WTC11 (cell line): Measurements from ENCODE around the gene UMAD1.

Experiments used
- ESRRA ChIP-seq: sonication (generic); formaldehyde crosslinking; IDR thresholded peaks from 2 replicates; pipeline ENCODE4 v1.8.1; 2022; ENCODE audit warnings: mild to moderate bottlenecking, missing genetic modification reagents, borderline replicate concordance
- JUN ChIP-seq: sonication (generic); formaldehyde crosslinking; IDR thresholded peaks from 2 replicates; pipeline ENCODE4 v1.8.0; 2023; ENCODE audit warnings: mild to moderate bottlenecking, missing genetic modification reagents
- MXD4 ChIP-seq: fragments of 250-450 bp; sonication (Bioruptor Pico); IDR thresholded peaks from 2 replicates; pipeline ENCODE4 v1.8.0; 2021; ENCODE audit warnings: mild to moderate bottlenecking, moderate library complexity, borderline replicate concordance
- NR1H2 ChIP-seq: sonication (generic); formaldehyde crosslinking; IDR thresholded peaks from 2 replicates; pipeline ENCODE4 v1.9.0; 2021; ENCODE audit warnings: mild to moderate bottlenecking, moderate library complexity, missing genetic modification reagents
- NR3C1 ChIP-seq: sonication (generic); formaldehyde crosslinking; conservative IDR thresholded peaks from 2 replicates; pipeline ENCODE4 v1.8.1; 2023; ENCODE audit warnings: low read depth, mild to moderate bottlenecking, missing genetic modification reagents
- SMAD4 ChIP-seq: sonication (generic); formaldehyde crosslinking; IDR thresholded peaks from 2 replicates; pipeline ENCODE4 v1.8.0; 2022; ENCODE audit warnings: mild to moderate bottlenecking, missing genetic modification reagents
- TF ChIP-seq, protein P1 (sequence below): fragments of 250-450 bp; sonication (Bioruptor Pico); IDR thresholded peaks from 2 replicates; pipeline ENCODE4 v2.1.2; 2022; ENCODE audit warnings: mild to moderate bottlenecking, moderate library complexity
- TF ChIP-seq, protein P2 (sequence below): sonication (generic); formaldehyde crosslinking; IDR thresholded peaks from 2 replicates; pipeline ENCODE4 v1.8.1; 2023; ENCODE audit warnings: mild to moderate bottlenecking, missing genetic modification reagents, moderate library complexity
- TF ChIP-seq, protein P3 (sequence below): fragments of 200-600 bp; IDR thresholded peaks from 2 replicates; pipeline ENCODE4 v1.8.0; 2022; ENCODE audit warnings: antibody characterized with exemption
- TF ChIP-seq, protein P4 (sequence below): sonication (generic); formaldehyde crosslinking; IDR thresholded peaks from 2 replicates; pipeline ENCODE4 v1.8.1; 2022; ENCODE audit warnings: low read depth, missing genetic modification reagents, borderline replicate concordance
- TF ChIP-seq, protein P5 (sequence below): sonication (generic); formaldehyde crosslinking; IDR thresholded peaks from 2 replicates; pipeline ENCODE4 v1.8.1; 2022; ENCODE audit warnings: mild to moderate bottlenecking, moderate library complexity, missing genetic modification reagents
- TF ChIP-seq, protein P6 (sequence below): sonication (generic); formaldehyde crosslinking; conservative IDR thresholded peaks from 2 replicates; pipeline ENCODE4 v1.8.1; 2023; ENCODE audit warnings: mild to moderate bottlenecking, low read depth, missing genetic modification reagents, moderate library complexity

DNA sequence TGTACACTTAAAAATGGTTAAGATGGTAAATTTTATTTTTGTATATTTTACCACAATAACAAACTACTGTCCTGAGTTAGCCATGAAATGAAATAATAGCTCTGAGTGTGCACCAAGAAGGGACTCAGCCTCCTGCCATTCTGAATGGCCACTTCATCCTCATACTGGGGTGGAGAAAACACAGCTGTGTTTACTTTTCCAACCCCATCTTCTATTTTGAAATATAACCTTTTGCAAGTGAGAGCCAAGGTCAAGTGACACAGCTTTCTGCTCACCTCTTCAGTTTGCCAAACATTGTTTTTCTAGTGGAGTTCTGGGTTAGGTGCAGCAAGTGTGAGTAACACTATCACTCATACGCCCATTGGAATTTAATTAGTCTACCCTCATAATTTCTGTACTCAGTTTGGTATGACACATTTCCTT, 220.7 kb downstream of the UMAD1 start:
- TF ChIP-seq, protein P1, sequence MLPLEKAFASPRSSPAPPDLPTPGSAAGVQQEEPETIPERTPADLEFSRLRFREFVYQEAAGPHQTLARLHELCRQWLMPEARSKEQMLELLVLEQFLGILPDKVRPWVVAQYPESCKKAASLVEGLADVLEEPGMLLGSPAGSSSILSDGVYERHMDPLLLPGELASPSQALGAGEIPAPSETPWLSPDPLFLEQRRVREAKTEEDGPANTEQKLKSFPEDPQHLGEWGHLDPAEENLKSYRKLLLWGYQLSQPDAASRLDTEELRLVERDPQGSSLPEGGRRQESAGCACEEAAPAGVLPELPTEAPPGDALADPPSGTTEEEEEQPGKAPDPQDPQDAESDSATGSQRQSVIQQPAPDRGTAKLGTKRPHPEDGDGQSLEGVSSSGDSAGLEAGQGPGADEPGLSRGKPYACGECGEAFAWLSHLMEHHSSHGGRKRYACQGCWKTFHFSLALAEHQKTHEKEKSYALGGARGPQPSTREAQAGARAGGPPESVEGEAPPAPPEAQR, result no peak
- TF ChIP-seq, protein P2, sequence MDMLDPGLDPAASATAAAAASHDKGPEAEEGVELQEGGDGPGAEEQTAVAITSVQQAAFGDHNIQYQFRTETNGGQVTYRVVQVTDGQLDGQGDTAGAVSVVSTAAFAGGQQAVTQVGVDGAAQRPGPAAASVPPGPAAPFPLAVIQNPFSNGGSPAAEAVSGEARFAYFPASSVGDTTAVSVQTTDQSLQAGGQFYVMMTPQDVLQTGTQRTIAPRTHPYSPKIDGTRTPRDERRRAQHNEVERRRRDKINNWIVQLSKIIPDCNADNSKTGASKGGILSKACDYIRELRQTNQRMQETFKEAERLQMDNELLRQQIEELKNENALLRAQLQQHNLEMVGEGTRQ (CRISPR knock-in tag), result no peak
- TF ChIP-seq, protein P3, sequence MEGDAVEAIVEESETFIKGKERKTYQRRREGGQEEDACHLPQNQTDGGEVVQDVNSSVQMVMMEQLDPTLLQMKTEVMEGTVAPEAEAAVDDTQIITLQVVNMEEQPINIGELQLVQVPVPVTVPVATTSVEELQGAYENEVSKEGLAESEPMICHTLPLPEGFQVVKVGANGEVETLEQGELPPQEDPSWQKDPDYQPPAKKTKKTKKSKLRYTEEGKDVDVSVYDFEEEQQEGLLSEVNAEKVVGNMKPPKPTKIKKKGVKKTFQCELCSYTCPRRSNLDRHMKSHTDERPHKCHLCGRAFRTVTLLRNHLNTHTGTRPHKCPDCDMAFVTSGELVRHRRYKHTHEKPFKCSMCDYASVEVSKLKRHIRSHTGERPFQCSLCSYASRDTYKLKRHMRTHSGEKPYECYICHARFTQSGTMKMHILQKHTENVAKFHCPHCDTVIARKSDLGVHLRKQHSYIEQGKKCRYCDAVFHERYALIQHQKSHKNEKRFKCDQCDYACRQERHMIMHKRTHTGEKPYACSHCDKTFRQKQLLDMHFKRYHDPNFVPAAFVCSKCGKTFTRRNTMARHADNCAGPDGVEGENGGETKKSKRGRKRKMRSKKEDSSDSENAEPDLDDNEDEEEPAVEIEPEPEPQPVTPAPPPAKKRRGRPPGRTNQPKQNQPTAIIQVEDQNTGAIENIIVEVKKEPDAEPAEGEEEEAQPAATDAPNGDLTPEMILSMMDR, result no peak
- TF ChIP-seq ESRRA (CRISPR knock-in tag) (no peak), NR1H2 (CRISPR knock-in tag) (no peak), MXD4 (CRISPR knock-in tag) (no peak), SMAD4 (no peak), JUN (no peak), NR3C1 (CRISPR knock-in tag) (no peak)
- TF ChIP-seq, protein P4, sequence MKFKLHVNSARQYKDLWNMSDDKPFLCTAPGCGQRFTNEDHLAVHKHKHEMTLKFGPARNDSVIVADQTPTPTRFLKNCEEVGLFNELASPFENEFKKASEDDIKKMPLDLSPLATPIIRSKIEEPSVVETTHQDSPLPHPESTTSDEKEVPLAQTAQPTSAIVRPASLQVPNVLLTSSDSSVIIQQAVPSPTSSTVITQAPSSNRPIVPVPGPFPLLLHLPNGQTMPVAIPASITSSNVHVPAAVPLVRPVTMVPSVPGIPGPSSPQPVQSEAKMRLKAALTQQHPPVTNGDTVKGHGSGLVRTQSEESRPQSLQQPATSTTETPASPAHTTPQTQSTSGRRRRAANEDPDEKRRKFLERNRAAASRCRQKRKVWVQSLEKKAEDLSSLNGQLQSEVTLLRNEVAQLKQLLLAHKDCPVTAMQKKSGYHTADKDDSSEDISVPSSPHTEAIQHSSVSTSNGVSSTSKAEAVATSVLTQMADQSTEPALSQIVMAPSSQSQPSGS (CRISPR knock-in tag), result no peak
- TF ChIP-seq, protein P5, sequence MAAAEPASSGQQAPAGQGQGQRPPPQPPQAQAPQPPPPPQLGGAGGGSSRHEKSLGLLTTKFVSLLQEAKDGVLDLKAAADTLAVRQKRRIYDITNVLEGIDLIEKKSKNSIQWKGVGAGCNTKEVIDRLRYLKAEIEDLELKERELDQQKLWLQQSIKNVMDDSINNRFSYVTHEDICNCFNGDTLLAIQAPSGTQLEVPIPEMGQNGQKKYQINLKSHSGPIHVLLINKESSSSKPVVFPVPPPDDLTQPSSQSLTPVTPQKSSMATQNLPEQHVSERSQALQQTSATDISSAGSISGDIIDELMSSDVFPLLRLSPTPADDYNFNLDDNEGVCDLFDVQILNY (CRISPR knock-in tag), result no peak
- TF ChIP-seq, protein P6, sequence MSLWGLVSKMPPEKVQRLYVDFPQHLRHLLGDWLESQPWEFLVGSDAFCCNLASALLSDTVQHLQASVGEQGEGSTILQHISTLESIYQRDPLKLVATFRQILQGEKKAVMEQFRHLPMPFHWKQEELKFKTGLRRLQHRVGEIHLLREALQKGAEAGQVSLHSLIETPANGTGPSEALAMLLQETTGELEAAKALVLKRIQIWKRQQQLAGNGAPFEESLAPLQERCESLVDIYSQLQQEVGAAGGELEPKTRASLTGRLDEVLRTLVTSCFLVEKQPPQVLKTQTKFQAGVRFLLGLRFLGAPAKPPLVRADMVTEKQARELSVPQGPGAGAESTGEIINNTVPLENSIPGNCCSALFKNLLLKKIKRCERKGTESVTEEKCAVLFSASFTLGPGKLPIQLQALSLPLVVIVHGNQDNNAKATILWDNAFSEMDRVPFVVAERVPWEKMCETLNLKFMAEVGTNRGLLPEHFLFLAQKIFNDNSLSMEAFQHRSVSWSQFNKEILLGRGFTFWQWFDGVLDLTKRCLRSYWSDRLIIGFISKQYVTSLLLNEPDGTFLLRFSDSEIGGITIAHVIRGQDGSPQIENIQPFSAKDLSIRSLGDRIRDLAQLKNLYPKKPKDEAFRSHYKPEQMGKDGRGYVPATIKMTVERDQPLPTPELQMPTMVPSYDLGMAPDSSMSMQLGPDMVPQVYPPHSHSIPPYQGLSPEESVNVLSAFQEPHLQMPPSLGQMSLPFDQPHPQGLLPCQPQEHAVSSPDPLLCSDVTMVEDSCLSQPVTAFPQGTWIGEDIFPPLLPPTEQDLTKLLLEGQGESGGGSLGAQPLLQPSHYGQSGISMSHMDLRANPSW (CRISPR knock-in tag), result no peak
